GM18517 (cell line): ENCODE measurements around the gene ZNF558.
A peak's percentile ranks its signal among the peaks of the same experiment; 100 is the strongest.

ENCODE experiments used
- ATAC-seq: cut with Tn5 transposase; IDR thresholded peaks from one replicate; pipeline ENCODE4 v1.9.1; 2021; ENCODE audit warnings: mild to moderate bottlenecking, moderate library complexity; ENCODE audit not compliant: unreplicated experiment

ZNF558 gene

DNA sequence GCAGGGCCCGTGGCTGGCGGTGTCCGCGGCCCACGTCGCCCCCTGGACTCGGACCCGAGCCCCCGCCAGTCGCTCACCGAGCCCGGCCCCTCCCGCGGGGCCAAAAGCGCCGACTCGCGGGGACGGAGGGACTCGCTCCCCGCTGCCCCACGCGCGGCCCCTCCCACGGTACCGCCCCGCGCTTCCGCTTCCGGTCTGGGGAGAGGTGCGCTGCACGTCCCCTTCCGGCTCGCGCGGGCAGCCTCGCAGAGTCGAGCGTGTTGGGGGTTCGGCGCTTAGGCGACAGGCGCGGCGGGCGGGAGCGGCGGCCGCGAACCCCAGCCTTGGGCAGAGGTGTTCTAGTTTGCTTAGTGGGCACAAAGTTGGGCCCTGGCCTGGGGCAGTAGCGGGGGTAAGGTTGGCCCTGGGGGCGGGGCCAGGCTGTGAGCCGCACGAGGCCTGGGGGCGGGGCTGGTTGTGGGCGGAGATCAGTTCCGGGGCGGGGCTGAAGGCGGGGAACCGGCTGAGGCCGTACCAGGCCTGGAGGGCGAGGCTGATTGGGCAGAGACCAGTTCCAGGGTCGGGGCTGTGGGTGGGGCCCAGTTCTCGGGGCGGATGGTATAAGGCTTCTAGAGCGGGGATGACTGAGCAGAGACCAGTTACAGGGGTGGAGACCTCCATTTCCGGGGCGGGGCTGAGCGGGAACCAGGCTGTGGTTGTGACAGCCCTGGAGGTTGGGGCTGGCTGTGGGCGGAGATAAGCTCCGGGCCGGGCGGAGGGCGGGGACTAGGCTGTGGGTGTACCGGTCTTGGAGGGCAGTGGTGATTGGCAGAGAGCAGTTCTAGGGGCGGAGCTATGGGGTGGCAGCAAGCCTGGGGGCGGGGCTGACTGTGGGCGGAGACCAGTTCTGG lies at the start of gene ZNF558, which contains the start of gene MBD3L1:
Gene ZNF558, minus strand, starts transcription at position 173 of the 890 bp plus-strand sequence. CDS start 9,645 bp downstream, outside the sequence.
Gene MBD3L1, plus strand, starts transcription at position 246 of the 890 bp plus-strand sequence. CDS start 10,302 bp downstream, outside the sequence.
- ATAC-seq, result peak; percentile 84

DNA sequence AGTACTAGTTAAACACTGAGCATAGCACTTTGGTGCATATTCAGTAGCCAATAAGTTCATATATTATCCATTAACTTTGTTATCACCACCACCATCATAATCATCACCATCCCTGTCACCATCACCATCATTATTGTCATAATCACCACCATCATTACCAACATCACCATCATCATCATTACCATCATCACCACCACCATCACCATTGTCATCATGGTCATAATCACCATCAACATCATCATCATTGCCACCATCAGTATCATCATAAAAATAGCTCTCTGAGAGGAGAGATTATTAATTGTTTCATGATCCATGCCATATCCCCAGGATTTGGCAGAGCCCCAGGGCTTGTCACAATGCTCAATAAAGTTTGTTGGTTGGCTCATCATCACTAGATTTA lies 49.4 kb upstream of the ZNF558 start:
- no peak for ATAC-seq

DNA sequence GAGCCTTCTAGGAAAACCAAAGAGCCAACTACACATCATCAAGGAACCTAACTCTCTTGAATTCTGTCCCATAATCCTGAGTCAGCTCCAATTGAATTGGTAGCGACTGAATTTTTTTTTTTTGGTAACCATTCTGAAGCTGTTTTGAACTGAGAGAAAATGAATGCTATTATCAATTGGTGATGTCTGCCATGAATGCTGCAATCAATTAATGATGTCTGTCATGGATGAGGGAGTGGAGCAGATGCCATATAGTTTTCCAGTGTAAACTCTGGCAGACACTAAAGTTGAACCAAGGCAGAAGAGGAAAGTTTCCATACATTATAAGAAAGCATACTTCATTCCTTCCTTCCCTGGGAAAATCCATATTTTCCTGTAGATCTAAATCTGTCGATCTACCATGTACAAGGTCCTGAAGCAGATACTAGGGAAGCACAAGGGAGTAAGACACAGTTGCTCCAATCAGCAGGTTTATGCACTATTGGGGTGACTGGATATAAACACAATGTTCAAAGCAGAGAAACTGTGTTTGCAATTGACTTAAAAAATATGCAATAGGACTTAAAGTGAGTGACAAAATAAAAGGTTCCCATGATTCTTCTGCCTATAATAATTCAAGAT lies 48.9 kb upstream of the ZNF558 start:
- no peak for ATAC-seq

DNA sequence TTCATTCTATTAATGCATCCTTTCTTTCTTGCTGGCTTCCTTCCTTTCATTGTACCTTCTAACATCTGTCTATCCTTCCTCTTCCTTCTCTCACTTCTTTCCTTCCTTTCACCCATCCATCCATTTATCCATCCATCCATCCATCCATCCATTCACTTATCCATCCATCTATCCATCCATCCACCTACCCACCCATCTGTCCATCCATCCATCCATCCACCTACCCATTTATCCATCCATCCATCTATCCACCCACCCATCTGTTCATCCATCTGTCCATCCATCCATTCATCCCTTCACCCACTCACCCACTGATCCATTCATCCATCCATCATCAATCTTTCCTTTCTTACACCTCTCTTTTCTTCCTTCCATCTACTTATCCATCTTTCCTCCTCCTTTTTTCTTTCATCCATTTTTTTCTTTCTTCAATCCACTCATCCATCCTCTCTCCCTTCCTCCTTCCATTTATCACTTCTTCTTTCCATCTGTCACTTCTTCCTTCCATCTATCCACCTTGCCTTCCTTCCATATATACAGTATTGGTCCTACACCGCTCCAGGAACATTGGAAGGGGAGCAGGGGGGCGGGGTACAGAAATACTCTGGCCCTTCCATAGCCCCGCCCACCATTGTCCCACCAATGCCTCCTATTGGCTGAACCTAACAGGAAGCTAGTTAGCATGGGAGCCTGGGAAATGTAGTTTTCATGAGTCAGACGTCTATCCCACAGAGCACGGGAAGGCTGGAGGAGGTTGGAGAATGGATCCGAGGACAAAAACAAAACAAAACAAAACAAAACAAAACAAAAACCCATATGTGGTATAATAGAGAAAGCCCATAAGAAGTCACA lies 46.0 kb upstream of the ZNF558 start:
- ATAC-seq, result no peak

DNA sequence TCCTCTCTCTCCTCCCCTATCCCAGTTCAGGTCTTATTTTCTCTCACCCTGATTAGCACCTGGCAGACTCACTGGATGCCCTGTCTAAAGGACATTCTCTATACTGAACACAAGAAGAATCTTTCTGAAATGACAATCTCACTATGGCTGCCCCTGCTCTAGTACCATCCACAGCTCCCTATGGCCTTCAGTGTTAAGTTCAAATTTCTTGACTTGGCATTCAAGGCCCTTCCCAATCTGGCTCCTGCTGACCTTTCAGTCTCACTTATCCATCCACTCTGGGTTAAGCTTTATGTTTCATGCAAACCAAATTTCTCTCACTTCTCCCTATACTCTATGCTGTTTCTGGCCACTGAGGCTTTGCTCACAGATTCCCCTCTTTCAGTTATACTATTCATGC lies 34.2 kb upstream of the ZNF558 start:
- no peak for ATAC-seq

DNA sequence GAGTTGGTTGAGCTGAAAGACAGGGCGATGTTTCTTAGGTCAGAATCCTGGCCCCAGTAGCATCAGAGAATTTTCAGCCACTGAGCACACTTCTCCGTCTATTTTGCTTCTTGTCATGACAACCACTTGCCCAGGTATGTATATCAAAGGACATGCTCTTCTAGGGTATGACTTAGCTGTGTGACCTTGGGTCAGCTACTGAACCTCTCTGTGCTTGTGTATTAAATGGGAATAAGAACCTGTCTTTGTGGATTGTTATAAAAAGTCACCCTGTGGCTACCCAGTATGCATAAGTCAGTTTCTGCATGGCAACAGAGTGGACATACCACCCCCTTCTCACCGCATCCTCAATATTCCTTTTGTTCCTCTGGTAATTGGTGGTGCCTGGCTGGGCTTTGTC lies 26.2 kb upstream of the ZNF558 start:
- ATAC-seq, result no peak

DNA sequence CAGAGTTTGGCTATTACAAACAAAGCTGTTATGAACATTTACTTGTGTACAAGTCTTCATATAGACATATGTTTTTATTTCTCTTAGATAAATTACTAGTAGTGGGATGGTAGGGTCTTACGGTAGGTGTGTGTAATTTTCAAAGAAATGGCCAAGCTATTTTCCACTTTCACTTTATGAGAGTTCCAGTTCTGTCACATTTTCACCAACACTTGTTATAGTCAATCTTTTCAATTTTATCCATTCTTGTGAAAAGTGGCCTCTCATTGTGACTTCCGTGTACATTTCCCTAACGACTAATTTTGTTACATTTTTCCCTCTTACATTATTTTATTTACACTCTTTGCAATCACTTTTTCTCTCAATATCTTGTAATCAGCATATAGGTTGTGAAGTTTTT lies 18.4 kb upstream of the ZNF558 start:
- ATAC-seq, result no peak

DNA sequence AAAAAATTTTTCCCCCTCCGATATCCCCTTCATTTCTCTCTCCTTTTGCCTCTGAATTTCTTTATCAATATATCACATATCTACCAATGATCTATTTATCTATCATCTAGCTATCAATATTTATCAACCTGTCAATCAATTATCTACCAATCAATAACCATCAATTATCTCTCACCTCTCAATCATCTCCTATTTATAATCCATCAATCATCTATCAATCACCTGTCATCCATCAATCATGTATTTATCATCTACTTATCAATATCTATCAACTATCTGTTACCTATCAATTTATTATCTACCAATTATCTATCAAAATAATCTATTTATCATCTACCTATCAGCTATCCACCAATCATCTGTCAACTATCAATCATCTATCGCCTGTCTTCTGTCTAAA lies 17.1 kb upstream of the ZNF558 start:
- no peak for ATAC-seq

DNA sequence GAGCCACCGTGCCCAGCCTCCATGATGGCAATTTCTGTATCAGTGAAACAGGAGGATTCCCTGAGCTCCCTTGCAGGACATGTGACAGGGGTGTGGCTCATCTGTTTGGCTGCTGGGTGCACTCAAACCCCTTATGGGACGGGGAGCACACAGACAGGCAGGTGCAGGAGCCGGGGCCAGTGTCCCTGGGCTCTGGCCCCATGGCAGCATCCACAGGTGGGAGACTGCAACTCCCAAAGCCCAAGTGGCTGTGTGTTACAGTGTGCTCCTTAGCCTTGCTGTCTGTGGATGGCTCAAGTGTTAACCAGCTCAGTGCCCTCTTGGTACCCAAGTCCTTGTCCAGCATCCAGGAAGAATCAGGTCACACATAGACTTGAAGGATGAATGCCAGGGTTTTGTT lies 14.7 kb upstream of the ZNF558 start:
- ATAC-seq, result no peak

DNA sequence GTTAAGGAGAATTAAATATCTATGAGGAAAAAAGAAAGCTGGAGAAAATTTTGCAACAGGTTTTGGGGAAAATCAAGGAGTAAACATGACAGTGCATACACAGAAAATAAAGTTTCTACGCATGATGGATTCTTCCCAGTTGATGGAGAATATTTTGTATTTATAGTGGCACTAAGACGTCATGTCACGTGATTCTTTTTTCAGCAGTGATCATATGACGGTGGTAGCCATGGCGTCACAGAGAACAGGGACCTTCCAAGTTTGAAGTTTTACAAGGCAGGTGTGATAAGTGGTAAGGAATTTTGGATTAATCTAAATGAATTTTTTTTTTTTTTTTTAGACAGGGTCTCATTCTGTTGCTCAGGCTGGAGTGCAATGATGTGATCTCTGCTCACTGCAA lies 8.6 kb upstream of the ZNF558 start:
- ATAC-seq, result no peak

DNA sequence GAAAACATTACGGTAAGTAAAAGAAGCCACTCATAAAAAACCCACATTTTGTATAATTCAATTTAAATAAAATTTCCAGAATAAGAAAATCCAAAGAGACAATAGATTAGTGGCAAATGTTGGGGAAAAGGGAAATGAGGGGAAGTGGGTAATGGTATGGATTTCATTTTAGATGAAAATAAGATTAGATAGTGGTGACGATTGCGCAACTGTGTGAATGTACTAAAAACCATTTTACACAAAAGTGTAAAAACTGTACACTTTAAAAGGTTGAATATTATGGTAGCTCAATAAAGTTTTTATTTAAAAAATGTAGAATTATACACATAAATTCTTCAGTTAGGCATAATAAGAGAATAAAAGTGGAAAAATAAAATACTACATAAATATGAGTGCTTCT lies 3.8 kb upstream of the ZNF558 start:
- no peak for ATAC-seq

DNA sequence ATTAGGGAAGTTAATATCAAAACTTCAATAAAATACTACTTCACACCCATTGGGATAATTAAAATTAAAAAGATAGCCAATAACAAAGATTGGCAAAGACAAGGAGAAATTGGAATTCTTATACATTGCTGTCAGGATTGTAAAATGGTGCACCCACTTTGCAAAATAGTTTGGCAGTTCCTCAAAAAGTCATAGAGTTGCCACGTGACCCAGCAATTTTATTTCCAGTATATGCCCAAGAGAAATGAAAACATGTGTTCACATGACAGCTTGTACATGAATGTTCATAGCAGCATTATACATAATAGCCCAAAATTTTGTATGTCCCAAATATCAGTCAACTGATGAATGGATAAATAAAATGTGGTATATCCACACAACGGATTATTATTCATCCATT lies 3.3 kb upstream of the ZNF558 start:
- no peak for ATAC-seq

DNA sequence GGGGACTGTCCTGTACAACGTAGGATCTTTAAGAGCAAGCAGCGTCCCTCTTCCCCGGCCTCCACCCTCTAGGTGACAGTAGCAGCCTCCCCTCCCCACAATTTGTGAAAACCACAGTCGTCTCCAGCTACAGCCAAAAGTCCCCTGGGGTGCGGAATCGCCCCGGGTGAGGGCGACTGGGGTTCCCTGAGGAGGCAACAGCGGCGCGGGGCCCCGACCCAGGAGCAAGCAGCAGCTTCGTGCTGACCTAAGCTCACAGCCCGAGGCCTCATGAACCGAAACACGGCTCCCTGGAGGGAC lies 322 bp downstream of the ZNF558 start:
- peak; percentile 28 for ATAC-seq

DNA sequence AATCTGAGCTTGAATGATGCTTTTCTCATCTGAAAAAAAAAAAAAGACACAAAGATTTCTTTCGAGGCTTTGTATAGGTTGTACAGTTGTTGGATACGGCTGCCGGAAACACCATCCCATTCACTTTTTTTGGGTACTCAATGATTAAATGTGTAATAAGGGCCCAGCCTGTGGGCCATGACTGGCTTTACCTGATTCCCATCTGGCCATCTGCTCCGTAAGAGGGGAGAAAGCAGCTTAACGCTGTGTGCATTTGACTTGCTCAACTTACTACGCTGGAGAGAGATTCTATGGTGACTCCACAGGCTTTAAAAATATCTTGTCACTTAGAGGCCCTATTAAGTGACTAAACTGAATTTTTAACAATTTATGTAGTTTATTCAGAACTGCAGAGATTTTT lies 731 bp downstream of the ZNF558 start:
- no peak for ATAC-seq

DNA sequence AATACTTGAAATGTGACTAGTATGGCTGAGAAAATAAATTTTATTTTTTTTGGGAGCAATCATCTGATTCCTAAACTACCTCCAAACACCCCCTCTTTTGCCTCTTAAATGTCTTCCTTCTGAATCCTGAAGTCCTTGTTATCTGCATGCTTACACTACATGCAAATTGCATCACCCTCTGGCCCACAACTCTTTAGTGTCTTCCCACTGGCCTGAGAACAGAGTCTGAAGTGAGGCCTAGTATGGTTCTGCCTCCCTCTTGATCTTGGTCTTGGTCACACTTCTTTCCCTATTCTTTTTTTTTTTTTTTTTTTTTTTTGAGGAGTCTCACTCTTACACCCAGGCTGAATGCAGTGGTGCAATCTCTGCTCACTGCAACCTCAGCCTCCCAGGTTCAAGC lies 4.8 kb downstream of the ZNF558 start:
- no peak for ATAC-seq

DNA sequence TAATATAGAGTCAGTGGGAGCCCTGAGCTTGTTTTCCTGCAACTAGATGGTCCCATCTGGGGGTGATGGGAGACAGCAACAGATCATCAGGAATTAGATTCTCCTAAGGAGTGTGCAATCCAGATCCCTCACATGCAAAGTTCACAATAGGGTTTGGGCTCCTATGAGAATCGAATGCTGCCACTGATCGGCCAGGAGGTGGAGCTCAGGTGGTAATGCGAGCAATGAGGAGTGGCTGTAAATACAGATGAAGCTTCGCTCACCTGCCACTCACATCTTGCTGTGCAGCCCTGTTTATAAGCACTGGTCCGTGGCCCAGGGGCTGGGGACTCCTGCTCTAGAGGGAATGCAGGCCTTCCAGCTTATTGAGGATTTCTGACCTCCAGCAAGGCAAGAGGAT lies 5.7 kb downstream of the ZNF558 start:
- no peak for ATAC-seq

DNA sequence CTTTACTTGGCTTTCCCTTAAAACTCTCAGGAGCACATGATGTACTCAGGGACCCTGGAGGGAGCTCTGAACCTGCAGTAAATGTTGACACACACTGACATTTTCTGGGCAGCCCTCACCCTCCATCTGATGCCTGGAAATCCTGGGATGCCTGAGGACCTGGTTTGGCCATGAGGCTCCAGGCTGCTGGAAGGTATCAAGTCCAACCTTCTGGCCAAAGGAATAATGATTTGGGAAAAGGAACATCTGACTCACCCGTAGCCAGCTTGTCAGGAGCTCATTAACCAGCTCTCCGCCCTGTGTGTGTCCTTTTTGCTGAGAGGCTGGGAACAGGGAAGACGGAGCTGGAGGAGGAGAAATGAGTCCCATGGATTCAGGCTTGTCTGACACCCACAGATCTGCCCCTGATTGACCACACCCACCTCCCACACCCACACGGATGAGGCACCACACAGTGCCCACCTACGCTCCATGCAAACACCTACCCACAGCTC lies 10.3 kb downstream of the ZNF558 start:
- no peak for ATAC-seq

DNA sequence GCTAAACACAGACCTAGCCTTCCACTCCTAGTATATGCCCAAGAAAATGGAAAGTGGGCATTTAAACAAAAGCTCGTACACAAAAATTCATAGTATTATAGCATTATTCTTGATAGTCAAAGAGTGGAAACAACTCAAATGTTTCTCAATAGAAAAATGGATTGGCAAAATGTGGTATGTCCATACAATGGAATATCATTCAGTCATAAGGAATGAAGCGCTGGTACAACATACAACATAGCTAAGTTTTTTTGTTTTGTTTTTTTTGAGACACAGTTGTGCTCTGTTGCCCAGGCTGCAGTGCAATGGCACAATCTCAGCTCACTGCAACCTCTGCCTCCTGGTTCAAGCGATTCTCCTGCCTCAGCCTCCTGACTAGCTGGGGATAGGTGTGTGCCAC lies 11.9 kb downstream of the ZNF558 start:
- no peak for ATAC-seq

DNA sequence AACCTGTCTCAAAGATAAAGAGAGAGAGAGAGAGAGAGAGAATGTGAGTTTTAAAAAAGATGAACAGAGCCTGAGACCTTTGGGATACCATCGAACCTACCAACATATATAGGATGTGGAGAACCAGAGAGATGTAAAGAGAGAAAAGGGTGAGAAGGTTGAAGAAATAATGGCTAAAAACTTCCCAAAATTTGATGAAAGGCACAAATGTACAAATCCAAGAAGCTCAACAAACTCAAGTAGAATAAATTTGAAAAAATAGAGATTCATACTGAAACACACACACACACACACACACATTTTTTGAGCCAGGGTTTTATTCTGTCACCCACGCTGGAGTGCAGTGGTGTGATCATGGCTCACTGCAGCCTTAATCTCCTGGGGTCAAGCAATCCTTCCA lies 16.3 kb downstream of the ZNF558 start:
- ATAC-seq, result no peak

DNA sequence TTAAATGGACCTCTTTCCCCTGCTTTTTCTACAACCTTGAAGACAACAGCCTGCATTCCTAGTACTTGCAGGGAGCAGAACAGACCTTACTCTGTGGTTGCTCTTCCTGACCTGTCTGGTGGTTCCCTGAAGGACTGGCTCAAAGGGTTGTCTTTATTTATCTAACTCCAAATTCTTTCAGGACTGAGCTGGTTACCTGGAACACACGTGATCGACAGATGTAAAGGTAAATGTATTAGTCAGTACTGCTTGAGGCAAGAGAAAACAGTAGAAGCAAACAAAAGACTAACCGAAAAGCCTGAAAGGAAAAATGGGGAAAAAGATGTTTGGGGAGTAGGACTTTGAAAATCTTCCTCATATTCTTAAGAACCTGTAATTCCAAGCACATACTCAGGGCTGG lies 17.9 kb downstream of the ZNF558 start:
- no peak for ATAC-seq
